A549 (cell line): Measurements from ENCODE around the gene KLK12. TPM values are rescaled to one million over a fixed set of nuclear protein-coding genes. Genes with fewer than 3 reads are reported as not detected.

ENCODE experiments used
- ATAC-seq, 2 experiments: fragments of 200-7000 bp in 1 of 2; fragments of >200 bp in 1 of 2; cut with Nextera tagmentation in 1 of 2; cut with Tn5 transposase in 1 of 2; 3 replicates each; pipeline versions ENCODE4 v1.8.0 to v1.9.1; 2018 to 2020; ENCODE audit warnings: mild to moderate bottlenecking in 1 of 2, moderate library complexity in 1 of 2
- CTCF ChIA-PET: fragments of 300-600 bp; sonication (Branson Sonifier 250); formaldehyde crosslinking; extraction: SDS; loops from one replicate; lab custom pipeline; 2021; ENCODE audit warnings: antibody characterized with exemption, inconsistent platforms; lab: Yijun Ruan, JAX
- POLR2A ChIA-PET: fragments of 350-600 bp; formaldehyde crosslinking; extraction: SDS; loops from one replicate; lab custom pipeline; 2021; ENCODE audit warnings: antibody characterized with exemption, inconsistent platforms; lab: Yijun Ruan, JAX
- DNase-seq, 2 experiments: peaks; one replicate each; pipeline versions ENCODE4 v3.0.0 to v3.0.0-alpha.2; 2011 to 2016; ENCODE audit warnings: low read depth in 1 of 2, low spot score in 1 of 2
- FAIRE-seq: peaks from 2 replicates; lab custom pipeline; 2011; peaks lifted over from hg19 to GRCh38; lab: Jason Lieb, UNC
- H3K27ac ChIP-seq, 2 experiments: fragments of >200 bp; sonication (Bioruptor Twin); formaldehyde crosslinking; 3 replicates each; pipeline ENCODE4 v1.5.1; 2016 to 2017
- H3K4me1 ChIP-seq: fragments of >200 bp; sonication (Bioruptor Twin); formaldehyde crosslinking; 3 replicates; pipeline ENCODE4 v1.6.1; 2016
- H3K4me2 ChIP-seq: fragments of >200 bp; sonication (Bioruptor Twin); formaldehyde crosslinking; 3 replicates; pipeline ENCODE4 v1.6.1; 2016
- H3K4me3 ChIP-seq: fragments of >200 bp; sonication (Bioruptor Twin); formaldehyde crosslinking; 3 replicates; pipeline ENCODE4 v1.5.1; 2016
- H3K9me3 ChIP-seq: fragments of >200 bp; sonication (Bioruptor Twin); formaldehyde crosslinking; 3 replicates; pipeline ENCODE4 v1.6.1; 2016
- BHLHE40 ChIP-seq: IDR thresholded peaks from 2 replicates; pipeline ENCODE4 v1.6.1; 2012; ENCODE audit warnings: low read depth, low read length, inconsistent platforms
- CBX2 ChIP-seq: fragments of 200-600 bp; sonication (generic); IDR thresholded peaks from 2 replicates; pipeline ENCODE4 v1.6.1; 2016; ENCODE audit warnings: low read depth, mild to moderate bottlenecking, borderline replicate concordance
- CHD2 ChIP-seq: fragments of 150-350 bp; IDR thresholded peaks from 2 replicates; pipeline ENCODE4 v1.6.1; 2014; ENCODE audit warnings: low read length; ENCODE audit not compliant: partially characterized antibody
- CHD4 ChIP-seq: fragments of 200-600 bp; sonication (generic); IDR thresholded peaks from 2 replicates; pipeline ENCODE4 v1.6.1; 2016; ENCODE audit warnings: antibody characterized with exemption, mild to moderate bottlenecking, borderline replicate concordance
- FOXS1 ChIP-seq: fragments of 250-450 bp; sonication (Bioruptor Pico); IDR thresholded peaks from 2 replicates; pipeline ENCODE4 v1.5.0; 2020; ENCODE audit warnings: mild to moderate bottlenecking, moderate library complexity
- HOXB13 ChIP-seq: fragments of 250-450 bp; sonication (Bioruptor Pico); IDR thresholded peaks from 2 replicates; pipeline ENCODE4 v1.5.0; 2020; ENCODE audit warnings: low read depth, mild to moderate bottlenecking, moderate library complexity
- MAZ ChIP-seq: fragments of 150-350 bp; IDR thresholded peaks from 2 replicates; pipeline ENCODE4 v1.6.1; 2014; ENCODE audit warnings: antibody characterized with exemption, low read depth, low read length, borderline replicate concordance
- MYC ChIP-seq: IDR thresholded peaks from 2 replicates; pipeline ENCODE4 v1.6.1; 2012; ENCODE audit warnings: mild to moderate bottlenecking, inconsistent platforms, low read length, improper control_type of control experiment, borderline replicate concordance
- NR3C1 ChIP-seq: fragments of >200 bp; sonication (Bioruptor Twin); formaldehyde crosslinking; IDR thresholded peaks from 3 replicates; pipeline ENCODE4 v1.6.1; 2017
- POLR2A ChIP-seq: IDR thresholded peaks from 2 replicates; pipeline ENCODE4 v1.6.1; 2012; ENCODE audit warnings: mild to moderate bottlenecking, low read length
- RAD21 ChIP-seq, 2 experiments: fragments of >200 bp in 1 of 2; sonication (Bioruptor Twin) in 1 of 2; formaldehyde crosslinking in 1 of 2; IDR thresholded peaks in 1 of 2; conservative IDR thresholded peaks in 1 of 2; 2 replicates in 1 of 2; 3 replicates in 1 of 2; pipeline ENCODE4 v1.6.1; 2012 to 2018; ENCODE audit warnings: inconsistent platforms in 1 of 2
- RARB ChIP-seq: fragments of 250-450 bp; sonication (Bioruptor Pico); IDR thresholded peaks from 2 replicates; pipeline ENCODE4 v1.8.0; 2021; ENCODE audit warnings: mild to moderate bottlenecking, moderate library complexity
- RFX5 ChIP-seq: fragments of 450-650 bp; IDR thresholded peaks from 2 replicates; pipeline ENCODE4 v1.7.1; 2014; ENCODE audit warnings: antibody characterized with exemption, mild to moderate bottlenecking, moderate library complexity
- RNF2 ChIP-seq: fragments of 200-600 bp; sonication (generic); IDR thresholded peaks from 2 replicates; pipeline ENCODE4 v1.6.1; 2016; ENCODE audit warnings: low read depth, mild to moderate bottlenecking, antibody characterized with exemption, moderate library complexity, borderline replicate concordance
- ZFP36 ChIP-seq: fragments of 450-650 bp; IDR thresholded peaks from 2 replicates; pipeline ENCODE4 v1.6.1; 2014; ENCODE audit warnings: borderline replicate concordance; ENCODE audit not compliant: partially characterized antibody
- ZSCAN20 ChIP-seq: fragments of 250-450 bp; sonication (Bioruptor Pico); IDR thresholded peaks from 2 replicates; pipeline ENCODE4 v1.8.0; 2022; ENCODE audit warnings: mild to moderate bottlenecking, moderate library complexity
- WGBS: methylation state at CpG from one replicate; pipeline ENCODE4 v1.1.6; 2017; ENCODE audit errors: missing lambda C conversion rate; 5-methylcytosine and 5-hydroxymethylcytosine counted together
- polyA plus RNA-seq, 4 experiments: library from polyadenylated mRNA; depleted of rRNA in 3 of 4; stranded (reverse); fragments of >200 nt; fragmentation: RNase III in 1 of 4; extraction: RNeasy Plus Mini Kit Qiagen cat#74134 plus additional on column Dnase treatment in 1 of 4; gene quantifications; 2 replicates in 3 of 4; 3 replicates in 1 of 4; pipeline ENCODE4 v1.2.3, GENCODE V29; 2011 to 2017
- TF ChIP-seq, protein P1 (sequence below): fragments of >200 bp; sonication (Bioruptor Twin); formaldehyde crosslinking; IDR thresholded peaks from 3 replicates; pipeline ENCODE4 v1.5.1; 2016
- TF ChIP-seq, protein P2 (sequence below): IDR thresholded peaks from 2 replicates; pipeline ENCODE4 v1.6.1; 2012
- TF ChIP-seq, protein P3 (sequence below): fragments of 200-600 bp; sonication (generic); IDR thresholded peaks from 2 replicates; pipeline ENCODE4 v1.6.1; 2016; ENCODE audit warnings: antibody characterized with exemption, mild to moderate bottlenecking, moderate library complexity
- TF ChIP-seq, protein P4 (sequence below): fragments of 450-650 bp; IDR thresholded peaks from 2 replicates; pipeline ENCODE4 v1.6.1; 2014; ENCODE audit warnings: antibody characterized with exemption
- TF ChIP-seq, protein P5 (sequence below): fragments of 150-350 bp; IDR thresholded peaks from 2 replicates; pipeline ENCODE4 v1.6.1; 2014; ENCODE audit warnings: low read depth, mild to moderate bottlenecking, low read length
- TF ChIP-seq, protein P6 (sequence below): fragments of 250-450 bp; sonication (Bioruptor Pico); IDR thresholded peaks from 2 replicates; pipeline ENCODE4 v1.5.0; 2021; ENCODE audit warnings: mild to moderate bottlenecking, moderate library complexity, borderline replicate concordance
- TF ChIP-seq, protein P7 (sequence below): fragments of 250-450 bp; sonication (Bioruptor Pico); IDR thresholded peaks from 2 replicates; pipeline ENCODE4 v1.5.0; 2020; ENCODE audit warnings: low read depth, mild to moderate bottlenecking, moderate library complexity

Gene KLK12
- polyA plus RNA-seq, 2 of the 4 experiments (the other 2 are of a cell fraction) = not detected

DNA sequence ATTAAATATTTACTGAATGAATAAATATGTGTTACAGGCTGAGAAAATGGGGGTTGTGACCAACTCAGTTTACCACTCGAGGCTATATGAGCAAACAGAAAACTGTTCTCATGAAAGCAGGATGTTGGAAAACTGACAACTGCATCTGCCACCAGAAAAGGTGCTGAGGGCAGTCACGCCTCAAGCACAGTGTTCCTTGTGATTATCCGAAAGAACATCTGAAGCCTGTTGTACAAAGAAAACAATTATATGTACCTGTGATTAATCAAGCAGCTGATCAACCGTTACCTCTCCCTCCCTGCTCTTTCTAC, 36.2 kb upstream of the KLK12 start (continued):
- TF ChIP-seq, protein P1, sequence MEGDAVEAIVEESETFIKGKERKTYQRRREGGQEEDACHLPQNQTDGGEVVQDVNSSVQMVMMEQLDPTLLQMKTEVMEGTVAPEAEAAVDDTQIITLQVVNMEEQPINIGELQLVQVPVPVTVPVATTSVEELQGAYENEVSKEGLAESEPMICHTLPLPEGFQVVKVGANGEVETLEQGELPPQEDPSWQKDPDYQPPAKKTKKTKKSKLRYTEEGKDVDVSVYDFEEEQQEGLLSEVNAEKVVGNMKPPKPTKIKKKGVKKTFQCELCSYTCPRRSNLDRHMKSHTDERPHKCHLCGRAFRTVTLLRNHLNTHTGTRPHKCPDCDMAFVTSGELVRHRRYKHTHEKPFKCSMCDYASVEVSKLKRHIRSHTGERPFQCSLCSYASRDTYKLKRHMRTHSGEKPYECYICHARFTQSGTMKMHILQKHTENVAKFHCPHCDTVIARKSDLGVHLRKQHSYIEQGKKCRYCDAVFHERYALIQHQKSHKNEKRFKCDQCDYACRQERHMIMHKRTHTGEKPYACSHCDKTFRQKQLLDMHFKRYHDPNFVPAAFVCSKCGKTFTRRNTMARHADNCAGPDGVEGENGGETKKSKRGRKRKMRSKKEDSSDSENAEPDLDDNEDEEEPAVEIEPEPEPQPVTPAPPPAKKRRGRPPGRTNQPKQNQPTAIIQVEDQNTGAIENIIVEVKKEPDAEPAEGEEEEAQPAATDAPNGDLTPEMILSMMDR = no peak
- TF ChIP-seq BHLHE40 = no peak
- TF ChIP-seq CHD4 = no peak
- TF ChIP-seq RFX5 = no peak
- TF ChIP-seq, all 56 proteins: peak for 0

DNA sequence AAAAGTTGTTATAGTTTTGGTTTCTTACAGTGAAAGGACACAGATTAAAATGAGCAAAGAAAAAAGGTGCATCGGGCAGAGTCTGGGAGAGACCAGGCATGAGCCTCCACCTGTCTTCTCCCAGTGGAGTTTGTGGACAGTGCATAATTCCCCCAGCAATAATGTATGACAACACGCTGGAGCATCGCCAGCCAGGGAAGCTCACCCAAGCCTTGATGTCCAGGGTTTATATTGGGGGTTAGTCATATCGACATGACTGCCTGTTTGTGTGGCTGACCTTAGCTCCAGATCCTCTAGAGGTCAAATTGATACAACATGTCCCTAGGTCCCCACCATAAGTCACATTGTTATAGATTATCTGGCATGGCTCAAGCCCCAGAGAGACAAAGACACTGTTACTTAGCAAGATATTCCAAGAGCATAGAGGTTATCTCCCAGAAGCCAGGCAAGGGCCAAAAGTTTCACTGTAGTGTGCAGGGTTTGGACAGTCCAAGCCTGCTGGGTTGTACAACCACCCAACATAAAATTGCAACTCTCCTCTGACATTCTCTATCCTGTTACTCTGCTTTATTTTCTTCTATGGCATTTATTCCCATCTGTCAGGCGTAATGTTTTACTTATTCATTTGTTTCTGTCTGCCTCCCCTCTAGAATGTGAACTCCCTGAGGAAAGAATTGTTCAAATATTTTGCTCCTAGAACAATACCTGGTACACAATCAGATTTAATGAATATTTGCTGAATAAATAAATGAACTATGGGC, 35.7 kb upstream of the KLK12 start:
- Histone ChIP-seq H3K4me2 (no peak overlapping the region), H3K4me1 (no peaks in the 10 kb centered on the region), H3K27ac (no peak overlapping the region), H3K9me3 (peaks cover 23% of the 10 kb centered on the region), H3K4me3 (no peak overlapping the region)
- FAIRE-seq (peak; percentile 28), DNase-seq (no peak), ATAC-seq (no peak)
- TF ChIP-seq, protein P2, sequence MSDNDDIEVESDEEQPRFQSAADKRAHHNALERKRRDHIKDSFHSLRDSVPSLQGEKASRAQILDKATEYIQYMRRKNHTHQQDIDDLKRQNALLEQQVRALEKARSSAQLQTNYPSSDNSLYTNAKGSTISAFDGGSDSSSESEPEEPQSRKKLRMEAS = no peak
- TF ChIP-seq CBX2 (no peak), NR3C1 (no peak), RFX5 (no peak), RNF2 (no peak), MAZ (no peak), CHD2 (no peak), ZSCAN20 (no peak), ZFP36 (no peak), HOXB13 (CRISPR knock-in tag) (no peak), RAD21 (conservative IDR thresholded peaks at IDR 0.05 in 1 of 2, IDR thresholded peaks at IDR 0.05 in 1 of 2) (no peak), FOXS1 (no peak), MYC (no peak), POLR2A (no peak), RARB (CRISPR knock-in tag) (no peak)
- TF ChIP-seq, protein P3, sequence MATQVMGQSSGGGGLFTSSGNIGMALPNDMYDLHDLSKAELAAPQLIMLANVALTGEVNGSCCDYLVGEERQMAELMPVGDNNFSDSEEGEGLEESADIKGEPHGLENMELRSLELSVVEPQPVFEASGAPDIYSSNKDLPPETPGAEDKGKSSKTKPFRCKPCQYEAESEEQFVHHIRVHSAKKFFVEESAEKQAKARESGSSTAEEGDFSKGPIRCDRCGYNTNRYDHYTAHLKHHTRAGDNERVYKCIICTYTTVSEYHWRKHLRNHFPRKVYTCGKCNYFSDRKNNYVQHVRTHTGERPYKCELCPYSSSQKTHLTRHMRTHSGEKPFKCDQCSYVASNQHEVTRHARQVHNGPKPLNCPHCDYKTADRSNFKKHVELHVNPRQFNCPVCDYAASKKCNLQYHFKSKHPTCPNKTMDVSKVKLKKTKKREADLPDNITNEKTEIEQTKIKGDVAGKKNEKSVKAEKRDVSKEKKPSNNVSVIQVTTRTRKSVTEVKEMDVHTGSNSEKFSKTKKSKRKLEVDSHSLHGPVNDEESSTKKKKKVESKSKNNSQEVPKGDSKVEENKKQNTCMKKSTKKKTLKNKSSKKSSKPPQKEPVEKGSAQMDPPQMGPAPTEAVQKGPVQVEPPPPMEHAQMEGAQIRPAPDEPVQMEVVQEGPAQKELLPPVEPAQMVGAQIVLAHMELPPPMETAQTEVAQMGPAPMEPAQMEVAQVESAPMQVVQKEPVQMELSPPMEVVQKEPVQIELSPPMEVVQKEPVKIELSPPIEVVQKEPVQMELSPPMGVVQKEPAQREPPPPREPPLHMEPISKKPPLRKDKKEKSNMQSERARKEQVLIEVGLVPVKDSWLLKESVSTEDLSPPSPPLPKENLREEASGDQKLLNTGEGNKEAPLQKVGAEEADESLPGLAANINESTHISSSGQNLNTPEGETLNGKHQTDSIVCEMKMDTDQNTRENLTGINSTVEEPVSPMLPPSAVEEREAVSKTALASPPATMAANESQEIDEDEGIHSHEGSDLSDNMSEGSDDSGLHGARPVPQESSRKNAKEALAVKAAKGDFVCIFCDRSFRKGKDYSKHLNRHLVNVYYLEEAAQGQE = no peak
- TF ChIP-seq, protein P4, sequence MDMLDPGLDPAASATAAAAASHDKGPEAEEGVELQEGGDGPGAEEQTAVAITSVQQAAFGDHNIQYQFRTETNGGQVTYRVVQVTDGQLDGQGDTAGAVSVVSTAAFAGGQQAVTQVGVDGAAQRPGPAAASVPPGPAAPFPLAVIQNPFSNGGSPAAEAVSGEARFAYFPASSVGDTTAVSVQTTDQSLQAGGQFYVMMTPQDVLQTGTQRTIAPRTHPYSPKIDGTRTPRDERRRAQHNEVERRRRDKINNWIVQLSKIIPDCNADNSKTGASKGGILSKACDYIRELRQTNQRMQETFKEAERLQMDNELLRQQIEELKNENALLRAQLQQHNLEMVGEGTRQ = no peak
- TF ChIP-seq, protein P5, sequence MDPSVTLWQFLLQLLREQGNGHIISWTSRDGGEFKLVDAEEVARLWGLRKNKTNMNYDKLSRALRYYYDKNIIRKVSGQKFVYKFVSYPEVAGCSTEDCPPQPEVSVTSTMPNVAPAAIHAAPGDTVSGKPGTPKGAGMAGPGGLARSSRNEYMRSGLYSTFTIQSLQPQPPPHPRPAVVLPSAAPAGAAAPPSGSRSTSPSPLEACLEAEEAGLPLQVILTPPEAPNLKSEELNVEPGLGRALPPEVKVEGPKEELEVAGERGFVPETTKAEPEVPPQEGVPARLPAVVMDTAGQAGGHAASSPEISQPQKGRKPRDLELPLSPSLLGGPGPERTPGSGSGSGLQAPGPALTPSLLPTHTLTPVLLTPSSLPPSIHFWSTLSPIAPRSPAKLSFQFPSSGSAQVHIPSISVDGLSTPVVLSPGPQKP = no peak
- TF ChIP-seq, protein P6, sequence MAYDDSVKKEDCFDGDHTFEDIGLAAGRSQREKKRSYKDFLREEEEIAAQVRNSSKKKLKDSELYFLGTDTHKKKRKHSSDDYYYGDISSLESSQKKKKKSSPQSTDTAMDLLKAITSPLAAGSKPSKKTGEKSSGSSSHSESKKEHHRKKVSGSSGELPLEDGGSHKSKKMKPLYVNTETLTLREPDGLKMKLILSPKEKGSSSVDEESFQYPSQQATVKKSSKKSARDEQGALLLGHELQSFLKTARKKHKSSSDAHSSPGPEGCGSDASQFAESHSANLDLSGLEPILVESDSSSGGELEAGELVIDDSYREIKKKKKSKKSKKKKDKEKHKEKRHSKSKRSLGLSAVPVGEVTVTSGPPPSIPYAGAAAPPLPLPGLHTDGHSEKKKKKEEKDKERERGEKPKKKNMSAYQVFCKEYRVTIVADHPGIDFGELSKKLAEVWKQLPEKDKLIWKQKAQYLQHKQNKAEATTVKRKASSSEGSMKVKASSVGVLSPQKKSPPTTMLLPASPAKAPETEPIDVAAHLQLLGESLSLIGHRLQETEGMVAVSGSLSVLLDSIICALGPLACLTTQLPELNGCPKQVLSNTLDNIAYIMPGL (CRISPR knock-in tag) = no peak
- TF ChIP-seq, protein P7, sequence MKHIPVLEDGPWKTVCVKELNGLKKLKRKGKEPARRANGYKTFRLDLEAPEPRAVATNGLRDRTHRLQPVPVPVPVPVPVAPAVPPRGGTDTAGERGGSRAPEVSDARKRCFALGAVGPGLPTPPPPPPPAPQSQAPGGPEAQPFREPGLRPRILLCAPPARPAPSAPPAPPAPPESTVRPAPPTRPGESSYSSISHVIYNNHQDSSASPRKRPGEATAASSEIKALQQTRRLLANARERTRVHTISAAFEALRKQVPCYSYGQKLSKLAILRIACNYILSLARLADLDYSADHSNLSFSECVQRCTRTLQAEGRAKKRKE = no peak
- 30% methylated on average over 5 of the region's 5 CpGs for WGBS
- POLR2A ChIA-PET = no interaction called here
- CTCF ChIA-PET = interaction anchor here (1.3 kb wide), 1 partner anchor 24 kb away, joined by 4 read pairs; no protein-coding TSS in a partner anchor
